Retinal pigment epithelial cell (primary cell): ENCODE data around the gene CD9.

Source experiments
- DNase-seq: peaks from one replicate; pipeline ENCODE4 v3.0.0-alpha.2; 2010; ENCODE audit warnings: low read depth
- H3K4me3 ChIP-seq: 2 replicates; pipeline ENCODE4 v1.5.1; 2011; ENCODE audit warnings: mild to moderate bottlenecking, low read length, control low read depth, moderate library complexity
- CTCF ChIP-seq: conservative IDR thresholded peaks from 2 replicates; pipeline ENCODE4 v1.5.1; 2011; ENCODE audit warnings: low read depth, low read length, control low read depth, inconsistent platforms

Gene CD9

GRCh38 chr12:6219980-6220379 lies 19.8 kb downstream of the CD9 start:
- no peak for TF ChIP-seq CTCF
- no peak overlapping the region for H3K4me3 ChIP-seq
- no peak for DNase-seq

DNA sequence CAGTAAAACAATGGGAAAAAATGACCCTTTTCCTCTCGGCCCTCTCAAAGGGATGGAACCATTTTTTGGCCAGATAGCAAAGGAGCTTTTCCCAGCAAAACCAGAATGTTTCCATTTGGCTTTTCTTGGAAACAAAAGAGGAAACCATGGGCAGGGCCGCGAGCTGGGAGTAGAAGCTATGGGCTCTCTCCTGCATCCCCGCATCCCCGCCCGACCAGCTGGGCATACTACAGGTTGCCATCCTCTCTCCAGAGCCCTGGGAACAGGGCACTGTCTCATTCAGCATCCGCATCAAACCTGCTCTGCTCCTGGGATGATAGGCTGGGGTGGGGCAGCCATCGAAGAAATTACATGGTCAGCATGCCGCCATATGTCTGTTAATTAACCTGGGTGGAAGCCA lies 20.9 kb downstream of the CD9 start:
- TF ChIP-seq CTCF = no peak
- no peak overlapping the region for H3K4me3 ChIP-seq
- no peak for DNase-seq

GRCh38 chr12:6222078-6222654 lies 22.0 kb downstream of the CD9 start:
- no peak overlapping the region for H3K4me3 ChIP-seq
- TF ChIP-seq CTCF = no peak
- no peak for DNase-seq

- no peak for TF ChIP-seq CTCF
- H3K4me3 ChIP-seq = no peak overlapping the region
Measured at GRCh38 chr12:6223545-6223944, 23.3 kb downstream of the CD9 start.

DNA sequence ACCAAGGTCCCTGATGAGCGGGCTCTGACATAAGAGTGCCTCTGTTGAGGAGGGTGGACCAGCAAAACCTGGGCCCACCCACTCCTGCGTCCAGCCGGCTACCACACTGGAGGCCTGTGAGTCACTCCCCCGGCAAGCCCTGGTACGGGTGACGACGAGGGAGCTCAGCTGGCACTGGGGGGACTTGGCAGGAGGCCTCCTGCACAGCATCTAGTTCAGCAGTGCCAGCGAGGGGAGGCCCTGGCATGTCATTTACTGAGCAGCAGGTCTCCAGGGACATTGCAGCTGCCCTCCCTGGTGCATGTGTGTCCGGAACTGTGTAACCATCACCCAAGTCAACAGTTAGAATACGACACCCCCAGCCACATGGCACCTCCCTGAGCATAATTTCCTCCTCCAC lies 24.4 kb downstream of the CD9 start:
- no peak for TF ChIP-seq CTCF
- no peak overlapping the region for H3K4me3 ChIP-seq
- peak; percentile 62 for DNase-seq

More at GRCh38 chr12:6223545-6223944, 23.3 kb downstream of the CD9 start:
- no peak for DNase-seq

- no peak overlapping the region for H3K4me3 ChIP-seq
- no peak for TF ChIP-seq CTCF
- DNase-seq = no peak
Measured at GRCh38 chr12:6225630-6226001, 25.4 kb downstream of the CD9 start.

DNA sequence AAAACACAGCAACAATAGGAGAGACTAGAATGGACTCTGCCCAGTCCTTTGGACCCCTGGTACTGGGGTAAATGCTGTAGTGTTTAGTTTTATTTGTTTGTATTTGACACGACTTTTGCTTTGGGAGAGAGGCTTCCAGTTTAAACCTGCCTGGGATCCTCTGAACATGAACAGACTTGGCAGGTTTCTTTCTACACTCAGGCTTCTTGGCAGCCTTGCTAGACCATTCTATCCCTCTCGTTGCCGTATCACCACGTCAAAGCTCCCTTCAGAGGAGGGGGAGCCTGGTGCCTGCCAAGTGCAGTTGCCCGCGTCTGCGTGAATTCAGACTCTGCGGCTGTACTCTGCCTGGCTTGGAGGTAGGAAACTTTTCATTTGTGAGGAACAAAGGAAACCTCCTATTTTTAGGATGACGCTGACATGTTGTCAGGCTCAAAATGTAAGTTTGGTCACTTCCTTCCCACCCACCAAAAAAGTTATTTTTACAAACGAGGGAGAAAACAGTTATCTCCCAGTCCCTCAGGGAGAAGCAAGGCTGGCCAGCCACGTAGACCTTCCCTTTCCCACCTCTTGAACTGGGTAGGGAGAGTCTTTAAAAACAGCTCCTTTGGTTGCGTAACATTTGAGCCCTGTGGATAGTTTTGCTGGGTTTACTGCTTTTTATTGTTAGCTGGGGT lies 25.9 kb downstream of the CD9 start:
- DNase-seq = no peak
- no peak overlapping the region for H3K4me3 ChIP-seq
- no peak for TF ChIP-seq CTCF
